ENCODE data around the gene CBY2. TPM values are rescaled to one million over a fixed set of nuclear protein-coding genes. Genes with fewer than 3 reads are reported as not detected.

CBY2 gene
- total and polyA plus RNA-seq, 2 experiments from 2014 or later = 0.15 to 0.42 TPM

DNA sequence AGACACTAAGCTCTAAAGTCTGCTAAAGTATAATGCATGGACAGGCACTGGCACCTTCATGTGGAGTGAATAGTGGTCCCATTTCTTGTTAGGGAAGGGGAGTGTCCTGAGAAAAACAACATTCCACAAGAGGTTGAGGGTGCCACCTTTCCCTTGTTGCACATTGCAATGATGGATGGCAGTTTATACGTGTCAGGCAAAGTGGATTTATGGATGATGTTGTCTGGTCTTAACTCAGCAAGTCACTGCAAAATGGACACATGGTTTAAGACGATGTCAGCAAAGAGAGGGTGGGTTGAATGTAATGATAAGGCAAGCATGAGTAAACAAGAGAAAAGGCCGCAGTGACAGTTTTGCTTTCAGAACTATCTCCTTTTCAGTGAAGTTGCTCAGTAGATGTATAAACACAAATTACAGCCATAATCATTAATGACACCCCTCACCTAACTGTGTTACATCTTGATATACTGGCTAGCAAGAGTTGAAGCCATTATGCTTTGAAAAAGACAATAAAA is 19.6 kb upstream of the CBY2 start:
- H3K9me3 Mint-ChIP-seq = 0 out of 3 replicates have a peak, but pooled peaks cover 4% of the 10 kb centered on the region
- Histone ChIP-seq H3K27ac (ENCODE audit: low read depth) (no peak overlapping the region), H3K4me3 (no peak overlapping the region), H4K20me1 (replicated peaks; ENCODE audit: insufficient read depth) (no peaks in the 10 kb centered on the region), H3K4me1 (ENCODE audit: insufficient read depth) (peaks cover 32% of the 10 kb centered on the region), H2AFZ (no peak overlapping the region), H3K4me2 (no peak overlapping the region), H3K27me3 (ENCODE audit: insufficient read depth) (no peaks in the 10 kb centered on the region), H3K79me2 (replicated peaks; ENCODE audit: insufficient read depth) (no peaks in the 10 kb centered on the region), H3K9me2 (ENCODE audit: insufficient read depth) (no peaks in the 10 kb centered on the region), H3K36me3 (ENCODE audit: insufficient read depth) (no peaks in the 10 kb centered on the region), H3F3A (replicated peaks; ENCODE audit: low read depth) (no peaks in the 10 kb centered on the region)
- H3K4me1 Mint-ChIP-seq = peaks cover 32% of the 10 kb centered on the region
- no peak for ATAC-seq
- no peak overlapping the region for H3K27ac Mint-ChIP-seq
- no peak overlapping the region for H3K4me3 Mint-ChIP-seq
- H3K27me3 Mint-ChIP-seq (ENCODE audit: insufficient read depth, low read depth, poor library complexity) = peaks cover 9% of the 10 kb centered on the region
- TF ChIP-seq EZH2phosphoT487 (IDR thresholded peaks at IDR 0.05; ENCODE audit: unreplicated experiment) = no peak
- no peak for TF ChIP-seq CREB1 (CRISPR knock-in tag; IDR thresholded peaks at IDR 0.05; ENCODE audit: low read depth)
- no peak for TF ChIP-seq POLR2AphosphoS5 (IDR thresholded peaks at IDR 0.05; ENCODE audit: low read depth)
- TF ChIP-seq, protein P1, sequence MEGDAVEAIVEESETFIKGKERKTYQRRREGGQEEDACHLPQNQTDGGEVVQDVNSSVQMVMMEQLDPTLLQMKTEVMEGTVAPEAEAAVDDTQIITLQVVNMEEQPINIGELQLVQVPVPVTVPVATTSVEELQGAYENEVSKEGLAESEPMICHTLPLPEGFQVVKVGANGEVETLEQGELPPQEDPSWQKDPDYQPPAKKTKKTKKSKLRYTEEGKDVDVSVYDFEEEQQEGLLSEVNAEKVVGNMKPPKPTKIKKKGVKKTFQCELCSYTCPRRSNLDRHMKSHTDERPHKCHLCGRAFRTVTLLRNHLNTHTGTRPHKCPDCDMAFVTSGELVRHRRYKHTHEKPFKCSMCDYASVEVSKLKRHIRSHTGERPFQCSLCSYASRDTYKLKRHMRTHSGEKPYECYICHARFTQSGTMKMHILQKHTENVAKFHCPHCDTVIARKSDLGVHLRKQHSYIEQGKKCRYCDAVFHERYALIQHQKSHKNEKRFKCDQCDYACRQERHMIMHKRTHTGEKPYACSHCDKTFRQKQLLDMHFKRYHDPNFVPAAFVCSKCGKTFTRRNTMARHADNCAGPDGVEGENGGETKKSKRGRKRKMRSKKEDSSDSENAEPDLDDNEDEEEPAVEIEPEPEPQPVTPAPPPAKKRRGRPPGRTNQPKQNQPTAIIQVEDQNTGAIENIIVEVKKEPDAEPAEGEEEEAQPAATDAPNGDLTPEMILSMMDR (conservative IDR thresholded peaks at IDR 0.05; ENCODE audit: low read depth in 2 of 2) = no peak
- TF ChIP-seq ETS1 (IDR thresholded peaks at IDR 0.05) = no peak
- no peak for TF ChIP-seq JUNB (IDR thresholded peaks at IDR 0.05; ENCODE audit: unreplicated experiment)
- TF ChIP-seq, protein P2, sequence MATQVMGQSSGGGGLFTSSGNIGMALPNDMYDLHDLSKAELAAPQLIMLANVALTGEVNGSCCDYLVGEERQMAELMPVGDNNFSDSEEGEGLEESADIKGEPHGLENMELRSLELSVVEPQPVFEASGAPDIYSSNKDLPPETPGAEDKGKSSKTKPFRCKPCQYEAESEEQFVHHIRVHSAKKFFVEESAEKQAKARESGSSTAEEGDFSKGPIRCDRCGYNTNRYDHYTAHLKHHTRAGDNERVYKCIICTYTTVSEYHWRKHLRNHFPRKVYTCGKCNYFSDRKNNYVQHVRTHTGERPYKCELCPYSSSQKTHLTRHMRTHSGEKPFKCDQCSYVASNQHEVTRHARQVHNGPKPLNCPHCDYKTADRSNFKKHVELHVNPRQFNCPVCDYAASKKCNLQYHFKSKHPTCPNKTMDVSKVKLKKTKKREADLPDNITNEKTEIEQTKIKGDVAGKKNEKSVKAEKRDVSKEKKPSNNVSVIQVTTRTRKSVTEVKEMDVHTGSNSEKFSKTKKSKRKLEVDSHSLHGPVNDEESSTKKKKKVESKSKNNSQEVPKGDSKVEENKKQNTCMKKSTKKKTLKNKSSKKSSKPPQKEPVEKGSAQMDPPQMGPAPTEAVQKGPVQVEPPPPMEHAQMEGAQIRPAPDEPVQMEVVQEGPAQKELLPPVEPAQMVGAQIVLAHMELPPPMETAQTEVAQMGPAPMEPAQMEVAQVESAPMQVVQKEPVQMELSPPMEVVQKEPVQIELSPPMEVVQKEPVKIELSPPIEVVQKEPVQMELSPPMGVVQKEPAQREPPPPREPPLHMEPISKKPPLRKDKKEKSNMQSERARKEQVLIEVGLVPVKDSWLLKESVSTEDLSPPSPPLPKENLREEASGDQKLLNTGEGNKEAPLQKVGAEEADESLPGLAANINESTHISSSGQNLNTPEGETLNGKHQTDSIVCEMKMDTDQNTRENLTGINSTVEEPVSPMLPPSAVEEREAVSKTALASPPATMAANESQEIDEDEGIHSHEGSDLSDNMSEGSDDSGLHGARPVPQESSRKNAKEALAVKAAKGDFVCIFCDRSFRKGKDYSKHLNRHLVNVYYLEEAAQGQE (IDR thresholded peaks at IDR 0.05; ENCODE audit: unreplicated experiment) = no peak
- no peak for TF ChIP-seq ZNF331 (CRISPR knock-in tag; IDR thresholded peaks at IDR 0.05; ENCODE audit: low read depth)
- TF ChIP-seq, protein P3, sequence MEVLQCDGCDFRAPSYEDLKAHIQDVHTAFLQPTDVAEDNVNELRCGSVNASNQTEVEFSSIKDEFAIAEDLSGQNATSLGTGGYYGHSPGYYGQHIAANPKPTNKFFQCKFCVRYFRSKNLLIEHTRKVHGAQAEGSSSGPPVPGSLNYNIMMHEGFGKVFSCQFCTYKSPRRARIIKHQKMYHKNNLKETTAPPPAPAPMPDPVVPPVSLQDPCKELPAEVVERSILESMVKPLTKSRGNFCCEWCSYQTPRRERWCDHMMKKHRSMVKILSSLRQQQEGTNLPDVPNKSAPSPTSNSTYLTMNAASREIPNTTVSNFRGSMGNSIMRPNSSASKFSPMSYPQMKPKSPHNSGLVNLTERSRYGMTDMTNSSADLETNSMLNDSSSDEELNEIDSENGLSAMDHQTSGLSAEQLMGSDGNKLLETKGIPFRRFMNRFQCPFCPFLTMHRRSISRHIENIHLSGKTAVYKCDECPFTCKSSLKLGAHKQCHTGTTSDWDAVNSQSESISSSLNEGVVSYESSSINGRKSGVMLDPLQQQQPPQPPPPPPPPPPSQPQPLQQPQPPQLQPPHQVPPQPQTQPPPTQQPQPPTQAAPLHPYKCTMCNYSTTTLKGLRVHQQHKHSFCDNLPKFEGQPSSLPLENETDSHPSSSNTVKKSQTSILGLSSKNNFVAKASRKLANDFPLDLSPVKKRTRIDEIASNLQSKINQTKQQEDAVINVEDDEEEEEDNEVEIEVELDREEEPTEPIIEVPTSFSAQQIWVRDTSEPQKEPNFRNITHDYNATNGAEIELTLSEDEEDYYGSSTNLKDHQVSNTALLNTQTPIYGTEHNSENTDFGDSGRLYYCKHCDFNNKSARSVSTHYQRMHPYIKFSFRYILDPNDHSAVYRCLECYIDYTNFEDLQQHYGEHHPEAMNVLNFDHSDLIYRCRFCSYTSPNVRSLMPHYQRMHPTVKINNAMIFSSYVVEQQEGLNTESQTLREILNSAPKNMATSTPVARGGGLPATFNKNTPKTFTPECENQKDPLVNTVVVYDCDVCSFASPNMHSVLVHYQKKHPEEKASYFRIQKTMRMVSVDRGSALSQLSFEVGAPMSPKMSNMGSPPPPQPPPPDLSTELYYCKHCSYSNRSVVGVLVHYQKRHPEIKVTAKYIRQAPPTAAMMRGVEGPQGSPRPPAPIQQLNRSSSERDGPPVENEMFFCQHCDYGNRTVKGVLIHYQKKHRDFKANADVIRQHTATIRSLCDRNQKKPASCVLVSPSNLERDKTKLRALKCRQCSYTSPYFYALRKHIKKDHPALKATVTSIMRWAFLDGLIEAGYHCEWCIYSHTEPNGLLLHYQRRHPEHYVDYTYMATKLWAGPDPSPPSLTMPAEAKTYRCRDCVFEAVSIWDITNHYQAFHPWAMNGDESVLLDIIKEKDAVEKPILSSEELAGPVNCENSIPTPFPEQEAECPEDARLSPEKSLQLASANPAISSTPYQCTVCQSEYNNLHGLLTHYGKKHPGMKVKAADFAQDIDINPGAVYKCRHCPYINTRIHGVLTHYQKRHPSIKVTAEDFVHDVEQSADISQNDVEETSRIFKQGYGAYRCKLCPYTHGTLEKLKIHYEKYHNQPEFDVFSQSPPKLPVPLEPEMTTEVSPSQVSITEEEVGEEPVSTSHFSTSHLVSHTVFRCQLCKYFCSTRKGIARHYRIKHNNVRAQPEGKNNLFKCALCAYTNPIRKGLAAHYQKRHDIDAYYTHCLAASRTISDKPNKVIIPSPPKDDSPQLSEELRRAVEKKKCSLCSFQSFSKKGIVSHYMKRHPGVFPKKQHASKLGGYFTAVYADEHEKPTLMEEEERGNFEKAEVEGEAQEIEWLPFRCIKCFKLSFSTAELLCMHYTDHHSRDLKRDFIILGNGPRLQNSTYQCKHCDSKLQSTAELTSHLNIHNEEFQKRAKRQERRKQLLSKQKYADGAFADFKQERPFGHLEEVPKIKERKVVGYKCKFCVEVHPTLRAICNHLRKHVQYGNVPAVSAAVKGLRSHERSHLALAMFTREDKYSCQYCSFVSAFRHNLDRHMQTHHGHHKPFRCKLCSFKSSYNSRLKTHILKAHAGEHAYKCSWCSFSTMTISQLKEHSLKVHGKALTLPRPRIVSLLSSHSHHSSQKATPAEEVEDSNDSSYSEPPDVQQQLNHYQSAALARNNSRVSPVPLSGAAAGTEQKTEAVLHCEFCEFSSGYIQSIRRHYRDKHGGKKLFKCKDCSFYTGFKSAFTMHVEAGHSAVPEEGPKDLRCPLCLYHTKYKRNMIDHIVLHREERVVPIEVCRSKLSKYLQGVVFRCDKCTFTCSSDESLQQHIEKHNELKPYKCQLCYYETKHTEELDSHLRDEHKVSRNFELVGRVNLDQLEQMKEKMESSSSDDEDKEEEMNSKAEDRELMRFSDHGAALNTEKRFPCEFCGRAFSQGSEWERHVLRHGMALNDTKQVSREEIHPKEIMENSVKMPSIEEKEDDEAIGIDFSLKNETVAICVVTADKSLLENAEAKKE (CRISPR knock-in tag; IDR thresholded peaks at IDR 0.05) = no peak
- TF ChIP-seq ZNF114 (CRISPR knock-in tag; IDR thresholded peaks at IDR 0.05) = no peak
- TF ChIP-seq EZH2 (IDR thresholded peaks at IDR 0.05; ENCODE audit: low read depth, unreplicated experiment) = no peak
- TF ChIP-seq NANOG (IDR thresholded peaks at IDR 0.05; ENCODE audit: borderline replicate concordance) = no peak
- no peak for TF ChIP-seq STAT1 (IDR thresholded peaks at IDR 0.05; ENCODE audit: unreplicated experiment)
- no peak for DNase-seq (ENCODE audit: low spot score)
- peaks cover 3% of the 10 kb centered on the region; the same call in 1 of the 3 replicates for H3K36me3 Mint-ChIP-seq (ENCODE audit: low read depth)
